Heart left ventricle (tissue), 13 donors: ENCODE measurements around the gene MBD3L4.

Experiments
- CTCF ChIP-seq, 12 donors: fragments of 200-600 bp; sonication (generic) in 4 of 12; IDR thresholded peaks; one replicate each; pipeline versions ENCODE4 v1.5.0 to v1.8.0; 2018 to 2022; ENCODE audit warnings: antibody characterized with exemption in 12 of 12, mild to moderate bottlenecking in 5 of 12
- POLR2A ChIP-seq, 2 donors: fragments of 450-650 bp; IDR thresholded peaks; one replicate each; pipeline ENCODE4 v1.6.1; 2017; ENCODE audit warnings: antibody characterized with exemption in 2 of 2, mild to moderate bottlenecking in 2 of 2, moderate library complexity in 2 of 2
- donor health status: ischemic (EF 13 %, LVEDD 7.1; RV severe dilation, severe dysfunction).
- donor health status: DM: no; HTN: yes; CAD: no.
- donor health status: DM: no; HTN: no; CAD: no.
- donor health status: ischemic (EF 25% LVEDD 6.9; RV normal size, moderate dysfunction).
- donor health status: ischemic (EF 25% LVEDD 5.7; RV mildly dilated, moderate dysfunction).
- donor health status: ischemic (EF 35%, LVEDD 5.7; RV mildly dilated, moderate dysfunction).
- donor health status: nonischemic (EF 11% LVEDD 7.7; RV severe dilation, severe dysfunction).
- donor health status: DM: yes; HTN: yes; CAD: no.
- donor health status: PGD.
- donor health status: ischemic (EF 29% LVEDD 5.4; RV normal size, mild dysfunction).
- donor health status: nonischemic (EF 23%, LVEDD 6.1; RV moderate dilation, normal function).

GRCh38 chr19:7013678-7014077 lies 26.3 kb downstream of the MBD3L4 start:
- TF ChIP-seq POLR2A (IDR thresholded peaks at IDR 0.05), result no peak
- TF ChIP-seq CTCF (IDR thresholded peaks at IDR 0.05), result no peak
